HepG2 (cell line): ENCODE results near the gene WIZ. TPM values are rescaled to one million over a fixed set of nuclear protein-coding genes. Genes with fewer than 3 reads are reported as not detected.

ENCODE experiments used
- AGO1 ChIP-seq: fragments of 200-400 bp; formaldehyde crosslinking; IDR thresholded peaks from 2 replicates; pipeline ENCODE4 v1.6.1; 2017; ENCODE audit warnings: mild to moderate bottlenecking, low read depth, low read length, moderate library complexity; ENCODE audit not compliant: poor library complexity, severe bottlenecking
- CTCF ChIP-seq: sonication (generic); formaldehyde crosslinking; IDR thresholded peaks from 2 replicates; pipeline ENCODE4 v1.5.0; 2020; ENCODE audit warnings: mild to moderate bottlenecking, missing genetic modification reagents, moderate library complexity
- MEIS2 ChIP-seq: sonication (generic); formaldehyde crosslinking; IDR thresholded peaks from 2 replicates; pipeline ENCODE4 v1.9.0; 2021; ENCODE audit warnings: mild to moderate bottlenecking, missing genetic modification reagents
- MYC ChIP-seq: sonication (generic); formaldehyde crosslinking; IDR thresholded peaks from 2 replicates; pipeline ENCODE4 v1.9.0; 2021; ENCODE audit warnings: missing genetic modification reagents, borderline replicate concordance
- PRMT3 ChIP-seq: sonication (generic); formaldehyde crosslinking; IDR thresholded peaks from 2 replicates; pipeline ENCODE4 v1.8.1; 2022; ENCODE audit warnings: low read depth, mild to moderate bottlenecking, moderate library complexity, missing genetic modification reagents, borderline replicate concordance
- SALL2 ChIP-seq: sonication (generic); formaldehyde crosslinking; IDR thresholded peaks from 2 replicates; pipeline ENCODE4 v1.8.1; 2023; ENCODE audit warnings: mild to moderate bottlenecking, missing genetic modification reagents, inconsistent platforms
- SMAD1 ChIP-seq: sonication (generic); formaldehyde crosslinking; IDR thresholded peaks from 2 replicates; pipeline ENCODE4 v1.4.0; 2020; ENCODE audit warnings: missing genetic modification reagents, low read depth, mild to moderate bottlenecking, borderline replicate concordance
- TBL1XR1 ChIP-seq: fragments of 150-350 bp; IDR thresholded peaks from 2 replicates; pipeline ENCODE4 v1.6.1; 2014; ENCODE audit warnings: borderline replicate concordance, low read length; ENCODE audit not compliant: partially characterized antibody
- TBX3 ChIP-seq: fragments of 450-650 bp; IDR thresholded peaks from 2 replicates; pipeline ENCODE4 v1.6.1; 2017; ENCODE audit warnings: antibody characterized with exemption, mild to moderate bottlenecking, inconsistent platforms, borderline replicate concordance
- YY1 ChIP-seq: IDR thresholded peaks from 2 replicates; pipeline ENCODE4 v1.6.1; 2011; ENCODE audit warnings: low read length, low read depth, moderate library complexity, mild to moderate bottlenecking; ENCODE audit not compliant: insufficient read depth, insufficient replicate concordance
- ZBTB26 ChIP-seq: IDR thresholded peaks from 2 replicates; pipeline ENCODE4 v1.6.1; 2016; ENCODE audit warnings: missing compliant biosample characterization, missing genetic modification reagents, borderline replicate concordance
- ZFYVE20 ChIP-seq: sonication (generic); formaldehyde crosslinking; IDR thresholded peaks from 2 replicates; pipeline ENCODE4 v1.8.0; 2023; ENCODE audit warnings: low read depth, mild to moderate bottlenecking, moderate library complexity, missing genetic modification reagents, borderline replicate concordance
- ZKSCAN8 ChIP-seq: IDR thresholded peaks from 2 replicates; pipeline ENCODE4 v1.6.1; 2016; ENCODE audit warnings: borderline replicate concordance, missing genetic modification reagents, missing compliant biosample characterization
- ZNF142 ChIP-seq: sonication (generic); formaldehyde crosslinking; IDR thresholded peaks from 2 replicates; pipeline ENCODE4 v1.4.0; 2020; ENCODE audit warnings: missing genetic modification reagents
- ZNF430 ChIP-seq: sonication (generic); formaldehyde crosslinking; IDR thresholded peaks from 2 replicates; pipeline ENCODE4 v1.9.0; 2021; ENCODE audit warnings: mild to moderate bottlenecking, missing genetic modification reagents
- ZNF629 ChIP-seq: sonication (generic); formaldehyde crosslinking; conservative IDR thresholded peaks from 2 replicates; pipeline ENCODE4 v1.5.0; 2020; ENCODE audit warnings: missing genetic modification reagents
- ZNF691 ChIP-seq: sonication (generic); formaldehyde crosslinking; IDR thresholded peaks from 2 replicates; pipeline ENCODE4 v1.4.0; 2020; ENCODE audit warnings: missing genetic modification reagents, low read depth, mild to moderate bottlenecking, borderline replicate concordance
- polyA plus RNA-seq, 8 experiments: library from polyadenylated mRNA; depleted of rRNA in 3 of 8; stranded (reverse) in 7 of 8; unstranded in 1 of 8; fragments of >200 nt; fragmentation: Illumina TruSeq in 4 of 8; extraction: Trizol in 4 of 8; gene quantifications; 2 replicates each; pipeline versions ENCODE4 v1.2.1 to v1.2.3, GENCODE V29; 2011 to 2016; ENCODE audit warnings: low read depth in 4 of 8, missing spikeins in 1 of 8, mixed read lengths in 1 of 8; ENCODE audit not compliant: insufficient read depth in 1 of 8
- total RNA-seq, 5 experiments: library from RNA; depleted of rRNA; stranded (reverse); fragments of >200 nt; fragmentation: Illumina TruSeq; extraction: Trizol; gene quantifications; 2 replicates each; pipeline ENCODE4 v1.2.3, GENCODE V29; 2016; ENCODE audit warnings: low read depth in 1 of 5

Gene WIZ
- total and polyA plus RNA-seq, 2 of the 13 experiments (the other 11 are each of a cell fraction or from before 2014, with no cell fraction given), result 4.7 to 4.8 TPM

GRCh38 chr19:15379083-15379998, 70.4 kb downstream of the WIZ start, which contains the start of gene AKAP8 (continued):
- TF ChIP-seq ZNF142 (CRISPR knock-in tag) (peak; percentile 73; the same call in 1 of the 2 replicates), SMAD1 (CRISPR knock-in tag) (peak; percentile 29; the same call in 1 of the 2 replicates), SALL2 (CRISPR knock-in tag) (peak; percentile 78), TBL1XR1 (peak; percentile 7), CTCF (CRISPR knock-in tag) (no peak), AGO1 (peak; percentile 93), ZFYVE20 (CRISPR knock-in tag) (no peak), PRMT3 (CRISPR knock-in tag) (no peak), ZNF691 (0 out of 2 replicates have a peak, but pooled peaks have one; percentile 34), ZBTB26 (CRISPR knock-in tag) (no peak; the same call in 1 of the 2 replicates), MYC (CRISPR knock-in tag) (peak; percentile 74), TBX3 (no peak), ZNF629 (CRISPR knock-in tag) (no peak), YY1 (peak; percentile 95), ZKSCAN8 (no peak), MEIS2 (peak; percentile 30), ZNF430 (CRISPR knock-in tag) (no peak; the same call in 1 of the 2 replicates)
